HG02970 (cell line): Measurements from ENCODE around the gene RBM20.
"Not testable (repeated sequence)": the region's sequence is repeated elsewhere in the genome, so short reads cannot be mapped to it uniquely, and the experiment has no call there.

Experiments used
- ATAC-seq: cut with Tn5 transposase; IDR thresholded peaks from one replicate; pipeline ENCODE4 v1.9.1; 2021; ENCODE audit warnings: mild to moderate bottlenecking, moderate library complexity, moderate number of reproducible peaks; ENCODE audit not compliant: unreplicated experiment, low FRiP score

Gene RBM20

DNA sequence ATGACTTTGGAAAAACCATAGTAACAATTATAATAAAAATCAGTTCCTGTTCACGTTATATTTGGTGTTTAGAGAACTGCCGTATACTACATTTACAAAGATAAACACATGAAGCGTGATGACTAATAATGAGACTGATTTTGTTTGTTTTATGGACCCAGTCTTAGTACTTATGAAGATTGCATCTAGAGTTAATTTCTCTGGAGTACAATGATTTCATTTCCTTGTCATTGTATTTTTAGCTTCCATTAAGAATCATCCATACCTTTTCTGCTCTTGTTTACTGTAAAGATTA lies 2.9 kb downstream of the RBM20 start:
- ATAC-seq = no peak

DNA sequence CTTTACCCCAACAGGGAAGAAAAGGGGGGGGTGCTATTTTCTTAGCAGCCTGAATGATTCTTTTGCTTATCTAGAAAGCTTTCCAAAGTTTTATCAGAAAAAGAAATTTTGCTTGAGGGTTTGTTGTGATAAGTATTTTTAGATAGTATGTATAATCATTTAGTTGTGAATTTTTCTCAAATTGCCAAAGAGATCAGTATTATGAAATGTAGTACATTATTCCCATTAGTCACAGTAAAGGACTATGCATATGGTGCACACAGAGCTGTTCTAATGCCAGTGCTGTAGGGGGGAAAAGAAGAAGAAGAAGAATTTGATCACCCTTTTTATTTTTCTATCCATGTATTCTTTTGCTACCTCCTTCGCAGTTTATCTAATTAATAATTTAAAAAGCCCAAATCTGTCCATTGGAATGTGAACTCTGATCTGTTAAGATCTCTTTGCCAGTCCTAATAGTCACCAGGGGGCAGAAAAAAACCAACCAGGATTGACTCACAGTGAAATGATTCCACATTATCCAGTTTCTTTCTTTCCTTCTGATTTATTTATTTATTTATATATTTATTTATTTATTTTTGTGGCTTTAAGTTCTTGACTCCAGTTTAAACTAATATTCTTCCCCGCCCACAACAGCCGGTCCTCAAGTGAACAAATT lies 4.7 kb downstream of the RBM20 start:
- no peak for ATAC-seq

DNA sequence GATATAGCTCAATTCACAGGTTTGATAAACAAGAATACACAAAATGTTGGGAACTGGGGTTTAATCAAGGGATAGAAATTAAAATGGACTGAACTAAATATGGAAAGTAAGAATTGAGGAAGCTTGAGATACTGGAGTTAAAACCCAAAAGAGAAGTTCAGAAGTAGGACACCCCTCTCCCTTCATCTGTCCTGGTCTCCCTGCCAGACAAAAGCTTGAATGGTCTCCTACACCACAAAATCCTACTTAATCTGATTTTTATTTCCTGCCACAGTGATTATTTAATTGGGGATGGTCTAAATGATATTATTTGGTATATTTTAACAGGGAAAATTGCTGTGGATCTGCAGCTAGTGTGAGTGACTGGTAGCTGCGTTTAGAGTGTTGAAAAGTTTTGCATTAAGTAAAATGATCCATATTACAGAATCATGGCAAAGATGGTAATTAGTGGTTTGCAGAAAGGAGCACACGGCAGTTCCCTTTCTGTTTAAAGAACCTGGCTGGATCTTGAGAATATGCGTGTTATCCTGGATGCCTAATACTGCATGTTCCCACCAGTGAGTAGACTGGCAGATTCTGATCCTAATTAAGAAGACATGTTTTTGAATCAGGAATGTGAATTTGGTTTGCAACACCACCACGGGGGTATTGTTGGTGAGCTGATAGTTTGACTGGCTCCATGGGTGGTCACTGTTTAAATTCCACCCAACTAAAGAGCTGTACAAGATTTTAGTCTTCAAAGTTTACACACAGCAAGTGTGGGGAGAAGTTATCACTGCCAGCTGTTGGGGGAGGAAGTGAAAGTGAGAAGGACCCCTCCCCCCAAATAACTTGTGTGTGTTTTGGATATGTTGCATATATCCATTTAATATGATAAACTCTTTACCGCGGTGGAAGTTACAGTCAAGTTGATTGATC lies 5.5 kb downstream of the RBM20 start:
- no peak for ATAC-seq

DNA sequence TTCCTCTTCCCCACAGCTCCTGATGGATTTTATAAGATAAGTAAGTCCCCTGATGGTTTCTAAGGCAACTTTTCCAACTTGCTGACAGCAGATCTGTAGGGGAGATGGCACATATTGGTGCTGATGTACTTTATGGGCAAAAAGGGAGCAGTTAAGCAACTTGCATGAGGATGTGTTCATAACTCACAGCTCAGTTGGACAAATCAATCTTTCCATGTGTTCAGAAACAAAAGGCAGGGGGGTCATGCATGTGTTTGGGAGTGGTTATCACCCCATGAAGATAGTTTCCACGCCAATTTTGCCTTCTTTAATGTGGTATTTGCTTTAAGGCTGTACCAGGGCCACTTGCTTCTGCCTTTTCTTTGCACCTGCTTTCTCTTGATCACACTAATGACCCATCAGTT lies 6.1 kb downstream of the RBM20 start:
- ATAC-seq = no peak

DNA sequence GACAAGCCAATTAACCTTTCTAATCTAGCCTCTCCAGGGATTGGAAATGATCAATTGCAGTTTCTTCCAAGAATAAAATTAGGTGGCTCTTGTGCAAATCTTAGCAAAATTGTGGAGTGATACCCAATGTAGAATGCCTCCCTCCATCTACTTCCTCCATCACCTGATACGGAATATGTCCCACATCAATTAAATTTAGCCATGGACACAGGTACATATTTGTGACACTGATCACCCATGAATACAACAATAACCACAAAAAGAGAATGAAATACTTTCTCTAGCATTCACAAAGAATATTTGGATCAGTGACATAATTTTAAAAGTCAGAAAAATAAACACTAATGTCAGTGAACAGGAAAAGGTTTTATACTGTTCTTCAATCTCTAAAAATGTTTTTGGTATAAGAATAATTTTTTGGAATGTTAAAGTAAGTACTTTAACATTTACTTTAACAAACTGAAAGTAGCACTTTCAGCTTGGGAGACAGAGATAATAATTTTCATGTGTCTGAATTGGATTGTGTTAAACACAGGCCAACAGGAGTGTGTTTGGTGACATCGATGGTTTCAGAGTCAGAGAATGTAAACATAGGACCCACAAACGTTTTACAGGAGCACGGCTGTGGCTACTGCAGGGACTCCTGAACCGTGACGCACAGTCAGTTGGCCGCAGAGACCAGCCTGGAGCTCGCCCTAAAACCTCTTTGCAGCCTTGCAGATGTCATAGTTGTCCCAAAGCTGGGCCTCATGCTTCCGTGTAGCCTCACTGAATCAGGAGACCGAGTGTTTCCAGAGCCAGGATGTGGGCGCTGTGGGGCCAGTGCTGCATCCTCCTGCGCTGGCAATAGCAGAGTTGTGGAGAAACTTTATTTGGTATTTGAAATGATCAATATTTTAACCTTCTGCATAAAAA lies 7.2 kb downstream of the RBM20 start:
- no peak for ATAC-seq

DNA sequence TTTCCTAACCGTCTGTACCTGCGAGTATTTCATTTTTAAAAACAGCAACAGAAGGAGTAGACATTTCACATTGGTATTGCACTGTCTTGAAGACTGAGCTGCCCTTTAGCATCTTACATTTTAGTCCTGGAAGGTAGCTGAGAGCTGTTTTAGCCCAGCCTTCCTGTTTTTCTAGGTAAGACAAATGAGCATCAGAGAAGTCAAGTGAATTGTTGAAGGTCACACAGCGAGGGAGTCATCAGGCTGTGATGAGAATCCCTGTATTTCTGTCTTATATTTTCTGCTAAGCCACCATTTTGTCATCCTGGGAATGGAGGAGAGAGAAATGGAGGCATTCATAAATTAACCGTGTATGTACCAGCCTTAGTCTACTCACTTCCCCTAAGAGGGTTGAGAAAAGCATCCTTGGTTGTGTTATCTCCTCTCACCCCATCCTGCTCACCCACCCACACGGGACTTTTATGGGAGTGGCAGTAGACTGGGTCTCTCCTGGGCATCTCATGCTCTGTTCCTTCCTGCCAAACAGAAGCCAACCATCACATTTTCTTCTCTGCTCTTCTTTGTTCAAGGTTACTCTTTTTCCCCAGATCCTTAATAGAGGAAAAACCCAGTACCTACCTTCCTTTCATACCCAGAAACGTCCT lies 8.5 kb downstream of the RBM20 start:
- no peak for ATAC-seq

DNA sequence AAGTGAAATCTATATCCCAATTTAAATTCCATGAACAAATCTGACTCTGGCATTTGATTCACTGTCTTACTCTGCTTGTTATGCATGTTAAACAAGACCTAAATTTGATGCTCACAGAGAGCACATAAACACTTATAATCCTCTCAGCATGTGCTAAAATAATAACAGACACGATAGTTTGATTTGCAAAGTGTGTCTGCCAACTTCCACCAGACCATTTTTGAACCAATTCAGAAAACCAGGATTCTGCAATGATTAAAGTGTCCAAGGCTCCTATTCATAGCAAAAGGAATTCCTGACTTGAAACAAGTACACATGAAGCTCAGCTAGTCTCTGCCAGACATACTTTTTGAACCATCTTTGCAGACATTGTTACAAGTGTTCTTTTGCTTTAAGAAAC lies 11.2 kb downstream of the RBM20 start:
- ATAC-seq = no peak

DNA sequence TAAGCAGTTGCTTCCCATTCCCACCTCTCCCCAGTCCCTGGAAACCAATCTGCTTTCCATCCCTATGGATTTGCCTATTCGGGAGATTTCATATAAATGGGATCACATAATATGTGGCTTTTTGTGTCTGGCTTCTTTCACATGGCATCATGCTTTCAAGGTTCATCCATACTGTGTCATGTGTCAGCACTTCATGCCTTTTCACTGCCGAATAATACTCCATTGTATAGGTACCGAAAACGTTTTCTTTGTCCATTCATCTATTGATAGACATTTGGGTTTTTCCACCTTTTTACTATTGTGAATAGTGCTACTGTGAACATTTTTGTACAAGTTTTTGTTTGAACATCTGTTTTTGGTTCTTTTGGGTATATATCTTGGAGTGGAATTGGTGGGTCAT lies 12.5 kb downstream of the RBM20 start:
- no peak for ATAC-seq

DNA sequence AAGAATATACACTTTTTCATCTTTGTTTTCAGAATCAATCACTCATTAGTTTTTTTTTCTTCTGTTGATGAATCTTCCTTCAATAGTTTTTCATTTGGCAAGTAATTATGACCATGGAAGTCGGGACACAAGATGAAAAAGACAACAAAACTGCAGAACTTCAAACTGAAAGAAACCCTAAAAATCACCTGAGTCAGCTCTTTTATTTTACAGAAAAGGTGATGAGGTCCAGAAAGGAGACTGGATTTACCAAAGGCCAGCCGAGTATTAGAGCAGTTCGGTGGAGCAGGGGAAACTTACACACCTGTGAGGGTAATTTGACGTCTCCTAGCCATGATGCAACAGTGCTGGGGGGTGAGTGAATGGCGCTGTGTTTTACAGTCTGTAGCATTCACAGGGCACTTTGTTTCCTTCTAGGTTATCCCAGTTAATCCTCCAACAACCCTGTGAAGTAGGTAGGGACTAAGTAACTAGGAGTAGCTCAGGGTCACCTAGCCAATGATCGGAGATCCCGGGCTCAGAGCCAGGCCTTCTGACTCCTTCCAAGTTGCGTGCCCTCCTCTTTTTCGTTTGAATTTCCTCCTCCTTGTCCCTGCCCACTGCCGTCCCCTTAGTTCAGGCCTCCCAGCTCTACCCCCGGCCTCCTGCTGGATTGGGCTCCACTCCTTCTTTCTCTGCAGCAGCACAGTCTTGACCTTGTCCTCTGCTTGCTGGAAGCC lies 14.0 kb downstream of the RBM20 start:
- no peak for ATAC-seq

DNA sequence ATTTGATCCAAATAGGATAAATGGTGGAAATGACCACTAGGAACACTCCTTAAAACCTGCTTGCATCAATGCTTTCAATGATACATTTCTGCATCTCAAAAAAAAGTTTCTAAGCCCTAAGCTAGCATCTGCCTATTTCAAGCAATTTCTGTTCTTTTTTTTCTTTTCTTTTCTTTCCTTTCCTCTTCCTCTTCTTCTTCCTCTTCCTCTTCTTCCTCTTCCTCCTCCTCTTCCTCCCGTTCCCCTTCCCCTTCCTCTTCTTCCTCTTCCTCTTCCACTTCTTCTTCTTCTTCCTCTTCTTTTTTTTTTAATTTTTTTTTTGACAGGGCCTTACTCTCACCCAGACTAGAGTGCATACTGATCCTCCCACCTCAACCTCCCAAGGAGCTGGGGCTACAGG lies 15.4 kb downstream of the RBM20 start:
- no peak for ATAC-seq

DNA sequence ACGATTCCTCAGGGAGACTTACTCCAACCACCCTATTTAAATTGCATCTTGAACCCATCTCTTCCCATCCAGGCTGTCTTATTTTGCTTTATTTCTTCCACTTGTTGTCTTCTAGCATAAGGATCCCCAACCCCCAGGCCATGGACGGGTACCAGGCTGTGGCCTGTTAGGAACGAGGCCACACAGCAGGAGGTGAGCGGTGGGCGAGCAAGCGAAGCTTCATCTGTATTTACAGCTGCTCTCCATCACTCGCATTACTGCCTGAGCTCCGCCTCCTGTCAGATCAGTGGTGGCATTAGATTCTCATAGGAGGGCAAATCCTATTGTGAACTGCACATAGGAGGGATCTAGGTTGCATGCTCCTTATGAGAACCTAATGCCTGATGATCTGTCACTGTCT lies 16.2 kb downstream of the RBM20 start:
- not testable (repeated sequence) for ATAC-seq

DNA sequence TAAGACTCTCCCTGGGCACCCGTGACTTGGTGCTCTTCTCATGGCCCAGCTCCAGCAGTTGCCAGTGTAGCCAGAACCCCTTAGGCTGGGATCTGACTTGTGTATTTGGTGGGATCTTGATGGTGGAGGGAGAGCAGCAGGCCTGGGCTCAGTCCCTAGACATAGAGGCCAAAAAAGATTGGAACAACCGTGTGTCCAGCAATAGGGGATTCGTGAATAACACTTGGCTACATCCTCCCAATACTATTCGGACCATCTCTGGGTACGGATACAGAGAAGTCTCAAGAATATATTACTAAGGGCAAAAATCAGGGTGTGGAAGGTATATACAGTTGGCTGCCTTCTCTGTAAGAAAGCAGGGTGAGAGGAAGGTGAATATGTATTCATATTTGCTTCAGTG lies 17.2 kb downstream of the RBM20 start:
- no peak for ATAC-seq

DNA sequence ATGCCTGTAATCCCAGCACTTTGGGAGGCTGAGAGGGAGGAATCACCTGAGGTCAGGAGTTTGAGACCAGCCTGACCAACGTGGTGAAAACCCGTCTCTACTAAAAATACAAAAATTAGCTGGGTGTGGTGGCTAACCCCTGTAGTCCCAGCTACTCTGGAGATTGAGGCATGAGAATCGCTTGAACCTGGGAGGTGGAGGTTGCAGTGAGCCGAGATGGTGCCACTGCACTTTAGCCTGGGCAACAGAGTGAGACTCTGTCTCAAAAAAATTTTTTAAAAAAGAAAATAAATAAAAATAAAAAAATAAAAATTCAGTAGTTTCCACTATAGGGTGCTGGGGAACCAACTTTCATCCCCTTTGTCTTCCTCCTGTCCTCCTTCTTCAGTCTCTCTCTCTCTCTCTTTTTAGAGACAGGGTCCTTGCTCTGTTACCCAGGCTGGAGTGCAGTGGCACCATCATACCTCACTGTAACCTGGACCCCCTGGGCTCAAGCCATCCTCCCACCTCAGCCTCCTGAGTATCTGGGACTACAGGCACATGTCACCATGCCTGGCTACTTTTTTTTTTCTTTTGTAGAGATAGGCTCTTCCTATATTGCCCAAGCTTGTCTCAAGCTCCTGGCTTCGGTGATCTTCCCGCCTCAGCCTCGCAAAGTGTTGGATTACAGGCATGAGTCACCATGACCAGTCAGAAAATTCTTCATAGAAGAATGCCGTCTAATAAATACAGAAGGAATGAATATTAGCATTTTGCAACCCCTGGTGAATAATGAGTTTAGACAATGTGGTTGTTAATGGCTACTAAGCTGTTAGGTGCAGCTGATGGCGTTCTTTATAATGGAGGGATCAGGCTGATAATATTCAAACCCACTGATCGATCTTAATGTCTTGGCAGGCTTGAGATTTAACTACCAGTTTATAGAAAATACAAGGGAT lies 20.6 kb downstream of the RBM20 start:
- no peak for ATAC-seq

DNA sequence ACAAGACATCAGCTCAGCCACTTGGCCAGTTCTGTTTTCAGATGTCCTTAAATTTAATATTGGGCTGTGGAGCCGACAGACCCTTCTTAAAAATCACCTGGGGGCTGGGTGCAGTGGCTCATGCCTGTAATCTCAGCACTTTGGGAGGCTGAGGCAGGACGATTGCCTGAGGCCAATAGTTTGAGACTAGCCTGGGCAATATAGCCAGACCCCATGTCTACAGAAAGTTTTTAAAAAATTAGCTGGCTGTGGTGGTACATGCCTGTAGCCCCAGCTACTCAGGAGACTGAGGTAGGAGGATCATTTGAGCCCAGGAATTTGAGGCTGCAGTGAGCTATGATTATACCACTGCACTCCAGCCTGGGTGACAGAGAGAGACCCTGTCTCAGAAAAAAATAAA lies 22.1 kb downstream of the RBM20 start:
- ATAC-seq = not testable (repeated sequence)

DNA sequence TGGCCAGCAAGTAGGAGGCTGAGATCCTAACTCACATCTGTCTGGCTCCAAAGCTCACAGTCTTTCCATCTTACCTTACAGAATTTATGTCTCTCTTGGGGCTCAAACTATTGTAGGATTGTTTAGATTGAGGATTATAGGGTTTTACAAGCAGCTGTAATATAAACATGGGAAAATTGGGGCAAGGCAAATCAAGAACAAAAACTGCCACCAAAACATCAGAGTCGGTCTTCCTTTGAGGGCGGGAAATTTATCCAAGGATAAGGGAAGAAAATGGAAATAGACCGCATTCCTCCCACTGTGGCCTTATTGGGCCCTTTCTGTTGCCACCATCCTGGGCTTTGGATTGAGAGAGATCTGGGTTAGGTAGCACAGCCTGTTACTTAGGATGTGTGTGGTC lies 22.5 kb downstream of the RBM20 start:
- no peak for ATAC-seq

DNA sequence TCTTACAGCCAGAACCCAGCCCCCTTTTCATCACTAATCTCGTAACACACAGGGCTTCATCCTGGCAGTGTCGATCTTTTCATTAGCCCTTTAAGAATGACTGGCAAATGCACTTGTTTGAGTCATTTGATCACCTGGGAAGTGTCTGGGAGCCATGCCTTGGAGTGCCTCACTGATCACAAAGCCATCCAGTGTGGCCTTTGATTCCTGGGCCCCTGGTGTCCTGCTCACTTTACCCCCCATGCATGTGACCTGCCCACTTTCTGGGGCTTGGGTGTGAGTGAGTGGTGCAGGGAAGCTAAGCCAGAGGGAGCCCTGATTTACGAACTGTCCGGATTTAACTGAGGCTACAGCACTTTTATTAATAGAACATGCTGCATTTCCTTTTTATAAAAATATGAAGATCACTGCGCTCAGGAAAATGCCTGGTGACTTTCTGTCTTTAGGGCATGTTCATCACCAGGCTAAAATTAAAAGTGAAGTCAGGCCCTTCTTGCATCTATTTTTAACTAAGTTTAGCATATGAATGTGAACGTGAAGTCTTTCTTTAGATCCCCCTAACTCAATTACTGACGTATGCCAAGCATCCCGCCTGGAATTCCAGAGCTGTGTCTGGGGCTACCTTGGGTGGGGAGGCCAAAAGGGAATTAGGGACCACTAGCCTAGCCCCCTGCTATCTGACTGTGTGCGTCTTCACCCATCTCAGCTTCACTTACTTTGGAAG lies 23.6 kb downstream of the RBM20 start:
- ATAC-seq = no peak

DNA sequence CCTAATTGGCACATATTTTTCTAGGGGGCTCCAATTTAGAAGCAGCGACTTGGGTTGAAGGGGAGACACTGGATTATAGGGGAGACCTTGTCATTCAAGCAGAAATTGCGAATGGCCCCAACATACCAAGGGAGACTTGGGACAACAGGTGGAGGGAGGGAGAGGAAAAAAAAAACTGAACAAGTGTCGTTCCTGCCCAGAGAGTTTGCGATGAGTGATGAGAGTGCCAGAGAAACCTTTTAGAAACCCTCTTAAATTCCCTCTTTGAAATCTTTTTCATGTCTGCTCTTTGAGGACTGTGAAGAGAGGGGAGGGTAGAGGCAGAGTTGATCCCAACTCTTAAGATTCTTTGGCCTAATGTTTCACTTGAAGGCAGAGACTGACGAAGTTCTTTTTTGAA lies 24.3 kb downstream of the RBM20 start:
- no peak for ATAC-seq

DNA sequence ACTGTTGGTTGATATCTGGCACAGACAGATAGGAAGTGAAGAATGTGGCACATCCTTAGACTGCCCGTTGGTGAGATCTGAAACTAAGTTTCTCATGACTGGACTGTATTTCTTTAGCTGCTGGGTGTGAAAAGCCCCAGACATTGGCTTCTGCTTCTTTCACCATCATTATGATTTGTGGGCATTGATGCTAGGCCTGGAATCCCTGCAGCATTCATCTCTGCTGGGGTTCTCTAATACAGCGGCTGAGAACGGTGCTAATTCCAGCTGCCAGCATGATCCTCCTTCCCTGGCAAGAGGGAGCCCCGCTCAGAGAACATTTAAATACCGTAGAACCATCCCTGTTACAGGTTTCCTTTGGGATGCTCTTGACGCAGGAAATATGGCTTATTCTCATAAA lies 26.2 kb downstream of the RBM20 start:
- no peak for ATAC-seq
